NCI-H510A treated with DMSO at 0.1 percent for 48 hours (cell line): ENCODE measurements around the gene COL4A1.

Source experiments
- DNase-seq: peaks from one replicate; lab custom pipeline; 2025; lab: John Stamatoyannopoulos, UW

Gene COL4A1

GRCh38 chr13:110256126-110256905 lies 50.6 kb downstream of the COL4A1 start:
- no peak for DNase-seq

GRCh38 chr13:110254751-110255553 lies 52.0 kb downstream of the COL4A1 start:
- no peak for DNase-seq

GRCh38 chr13:110254151-110254679 lies 52.7 kb downstream of the COL4A1 start:
- DNase-seq = no peak

- DNase-seq = no peak
Observed at GRCh38 chr13:110251193-110251819, 55.7 kb downstream of the COL4A1 start.

- DNase-seq = no peak
Observed at GRCh38 chr13:110250258-110250891, 56.6 kb downstream of the COL4A1 start.

- DNase-seq = no peak
Observed at GRCh38 chr13:110249326-110249725, 57.6 kb downstream of the COL4A1 start.

GRCh38 chr13:110248449-110249143 lies 58.4 kb downstream of the COL4A1 start:
- no peak for DNase-seq

- DNase-seq = no peak
Observed at GRCh38 chr13:110246530-110246929, 60.4 kb downstream of the COL4A1 start.

- no peak for DNase-seq
Observed at GRCh38 chr13:110245416-110245899, 61.5 kb downstream of the COL4A1 start.

GRCh38 chr13:110244976-110245375 lies 62.0 kb downstream of the COL4A1 start:
- no peak for DNase-seq

- DNase-seq = no peak
Observed at GRCh38 chr13:110244071-110244830, 62.7 kb downstream of the COL4A1 start.

GRCh38 chr13:110242615-110243014 lies 64.3 kb downstream of the COL4A1 start:
- no peak for DNase-seq

- DNase-seq = no peak
Observed at GRCh38 chr13:110240943-110241342, 66.0 kb downstream of the COL4A1 start.

- no peak for DNase-seq
Observed at GRCh38 chr13:110240352-110240751, 66.6 kb downstream of the COL4A1 start.

- DNase-seq = no peak
Observed at GRCh38 chr13:110239280-110240125, 67.5 kb downstream of the COL4A1 start.

GRCh38 chr13:110238818-110239195 lies 68.2 kb downstream of the COL4A1 start:
- no peak for DNase-seq

GRCh38 chr13:110237875-110238817 lies 68.8 kb downstream of the COL4A1 start:
- DNase-seq = no peak

GRCh38 chr13:110236831-110237261 lies 70.1 kb downstream of the COL4A1 start:
- no peak for DNase-seq
